H1 (cell line): ENCODE results near the gene CRYM. TPM values are rescaled to one million over a fixed set of nuclear protein-coding genes. Genes with fewer than 3 reads are reported as not detected.

Experiments used
- ASH2L ChIP-seq: fragments of 200-600, 300-600 bp; sonication (generic); IDR thresholded peaks from one replicate; pipeline ENCODE4 v1.7.1; 2017; ENCODE audit warnings: low read length
- ATF2 ChIP-seq: IDR thresholded peaks from 2 replicates; pipeline ENCODE4 v1.6.1; 2012; ENCODE audit warnings: low read length, inconsistent platforms
- ATF3 ChIP-seq: IDR thresholded peaks from 2 replicates; pipeline ENCODE4 v1.6.1; 2011; ENCODE audit warnings: low read depth, mild to moderate bottlenecking, low read length; ENCODE audit not compliant: insufficient read depth
- BACH1 ChIP-seq: IDR thresholded peaks from 2 replicates; pipeline ENCODE4 v1.6.1; 2012; ENCODE audit warnings: low read length, improper control_type of control experiment
- CREB1 ChIP-seq: IDR thresholded peaks from 2 replicates; pipeline ENCODE4 v1.6.1; 2012; ENCODE audit warnings: inconsistent platforms
- CTBP2 ChIP-seq: IDR thresholded peaks from 2 replicates; pipeline ENCODE4 v1.7.0; 2011; ENCODE audit warnings: borderline replicate concordance, mild to moderate bottlenecking, moderate library complexity, mixed read lengths, low read length; ENCODE audit not compliant: insufficient read depth, insufficient read length
- E2F6 ChIP-seq: IDR thresholded peaks from 2 replicates; pipeline ENCODE4 v1.6.1; 2012; ENCODE audit warnings: inconsistent platforms
- EGR1 ChIP-seq: IDR thresholded peaks from 2 replicates; pipeline ENCODE4 v1.6.1; 2011; ENCODE audit warnings: low read depth, low read length, borderline replicate concordance
- EZH2 ChIP-seq: fragments of 200-600 bp; sonication (generic); IDR thresholded peaks from 2 replicates; pipeline ENCODE4 v1.7.1; 2012; ENCODE audit warnings: low read depth, mild to moderate bottlenecking, moderate library complexity, low read length, inconsistent platforms; ENCODE audit not compliant: severe bottlenecking
- FOSL1 ChIP-seq: IDR thresholded peaks from 2 replicates; pipeline ENCODE4 v1.6.1; 2011; ENCODE audit warnings: mild to moderate bottlenecking, low read depth, low read length, moderate library complexity; ENCODE audit not compliant: insufficient read depth
- JUN ChIP-seq: IDR thresholded peaks from 2 replicates; pipeline ENCODE4 v1.6.1; 2011; ENCODE audit warnings: low read depth, mild to moderate bottlenecking, improper control_type of control experiment, low read length
- JUND ChIP-seq: IDR thresholded peaks from 2 replicates; pipeline ENCODE4 v1.6.1; 2011; ENCODE audit warnings: mild to moderate bottlenecking, improper control_type of control experiment, low read length
- KDM4A ChIP-seq: IDR thresholded peaks from one replicate; pipeline ENCODE4 v1.7.1; 2012; ENCODE audit warnings: low read depth, mild to moderate bottlenecking, moderate library complexity, low read length, inconsistent platforms; ENCODE audit not compliant: severe bottlenecking
- NRF1 ChIP-seq: IDR thresholded peaks from 2 replicates; pipeline ENCODE4 v1.6.1; 2011; ENCODE audit warnings: mild to moderate bottlenecking, low read depth, low read length, improper control_type of control experiment
- RAD21 ChIP-seq, 2 experiments: IDR thresholded peaks in 1 of 2; conservative IDR thresholded peaks in 1 of 2; 2 replicates each; pipeline ENCODE4 v1.6.1; 2011; ENCODE audit warnings: low read depth in 2 of 2, low read length in 2 of 2, improper control_type of control experiment in 1 of 2, inconsistent platforms in 1 of 2, mild to moderate bottlenecking in 1 of 2, moderate library complexity in 1 of 2
- RFX5 ChIP-seq: IDR thresholded peaks from 2 replicates; pipeline ENCODE4 v1.6.1; 2011; ENCODE audit warnings: low read depth, low read length, improper control_type of control experiment, borderline replicate concordance
- SAP30 ChIP-seq: fragments of 300-600 bp; sonication (generic); IDR thresholded peaks from 2 replicates; pipeline ENCODE4 v1.7.1; 2012; ENCODE audit warnings: low read length, moderate library complexity, mild to moderate bottlenecking, inconsistent platforms; ENCODE audit not compliant: insufficient read depth, insufficient replicate concordance
- SRF ChIP-seq: IDR thresholded peaks from 2 replicates; pipeline ENCODE4 v1.6.1; 2011; ENCODE audit warnings: mild to moderate bottlenecking, low read depth, low read length, moderate library complexity
- TAF1 ChIP-seq: IDR thresholded peaks from 2 replicates; pipeline ENCODE4 v1.6.1; 2011; ENCODE audit warnings: mild to moderate bottlenecking, low read depth, low read length
- TCF12 ChIP-seq: IDR thresholded peaks from 2 replicates; pipeline ENCODE4 v1.6.1; 2011; ENCODE audit warnings: low read depth, mild to moderate bottlenecking, low read length
- YY1 ChIP-seq: IDR thresholded peaks from 2 replicates; pipeline ENCODE4 v1.6.1; 2011; ENCODE audit warnings: low read depth, mild to moderate bottlenecking, low read length
- polyA plus RNA-seq, 7 experiments: library from polyadenylated mRNA; depleted of rRNA in 3 of 7; stranded (reverse) in 5 of 7; unstranded in 2 of 7; fragments of >200 nt in 5 of 7; fragments of 200-250 nt in 2 of 7; gene quantifications; 1 replicate in 5 of 7; 2 replicates in 1 of 7; 4 replicates in 1 of 7; pipeline versions ENCODE4 v1.2.1 to v1.2.3, GENCODE V29; 2011 to 2013; ENCODE audit warnings: missing spikeins in 2 of 7, mixed read lengths in 2 of 7
- total RNA-seq: library from RNA; stranded (reverse); fragmentation: NEBNext Ultra II Directional; extraction: Animal tissue kit (Norgen Biotek cat#: 25700); gene quantifications from 2 replicates; pipeline ENCODE4 v1.2.1, GENCODE V29; 2021

Gene CRYM
- total and polyA plus RNA-seq, 2 of the 8 experiments (the other 6 are each of a cell fraction or from before 2014, with no cell fraction given), result 12.9 to 40.4 TPM

- no peak for TF ChIP-seq BACH1
- no peak for TF ChIP-seq E2F6
- no peak for TF ChIP-seq EGR1
- no peak for TF ChIP-seq SAP30
- no peak for TF ChIP-seq SRF
- TF ChIP-seq ASH2L, result peak; percentile 94
- no peak for TF ChIP-seq JUND
- TF ChIP-seq ATF3, result no peak
- peak; percentile 48 for TF ChIP-seq TAF1
- TF ChIP-seq EZH2, result no peak
- peak; percentile 8 to 34; a peak in 1 of 4 replicates for TF ChIP-seq RAD21 (IDR thresholded peaks at IDR 0.05 in 1 of 2, conservative IDR thresholded peaks at IDR 0.05 in 1 of 2; ENCODE audit: low read depth in 2 of 2, low read length in 2 of 2)
- peak; percentile 96 for TF ChIP-seq KDM4A
- no peak for TF ChIP-seq RFX5
- TF ChIP-seq NRF1, result peak; percentile 47
- no peak for TF ChIP-seq JUN
- TF ChIP-seq TCF12, result no peak
- TF ChIP-seq ATF2, result no peak
- TF ChIP-seq CREB1, result no peak
- TF ChIP-seq FOSL1, result no peak
- TF ChIP-seq YY1, result no peak
- TF ChIP-seq CTBP2, result no peak
Measured at GRCh38 chr16:21283521-21284289, 5.6 kb upstream of the CRYM start (continued).
